Bronchial epithelial cell (primary cell): ENCODE measurements around the gene SURF4. TPM values are rescaled to one million over a fixed set of nuclear protein-coding genes. Genes with fewer than 3 reads are reported as not detected.
A peak's percentile ranks its signal among the peaks of the same experiment; 100 is the strongest.
"Not testable (repeated sequence)": the region's sequence is repeated elsewhere in the genome, so short reads cannot be mapped to it uniquely, and the experiment has no call there.

Experiments used
- DNase-seq: peaks from one replicate; pipeline ENCODE4 v3.0.0-alpha.2; 2010; ENCODE audit warnings: low read depth
- FAIRE-seq: peaks from 2 replicates; lab custom pipeline; 2011; peaks lifted over from hg19 to GRCh38; lab: Jason Lieb, UNC
- H3K27me3 ChIP-seq: 2 replicates; pipeline ENCODE4 v1.5.1; 2011; ENCODE audit warnings: low read length; ENCODE audit not compliant: control insufficient read depth, insufficient read depth
- H3K36me3 ChIP-seq: 2 replicates; pipeline ENCODE4 v1.5.1; 2011; ENCODE audit warnings: low read length; ENCODE audit not compliant: control insufficient read depth, insufficient read depth
- H3K4me3 ChIP-seq: 2 replicates; pipeline ENCODE4 v1.5.1; 2011; ENCODE audit warnings: mild to moderate bottlenecking, low read depth, low read length, control low read depth
- CTCF ChIP-seq: IDR thresholded peaks from 2 replicates; pipeline ENCODE4 v1.5.1; 2011; ENCODE audit warnings: mild to moderate bottlenecking, moderate library complexity, low read length, control low read depth, inconsistent platforms; ENCODE audit not compliant: insufficient read depth, severe bottlenecking
- total RNA-seq: library from RNA; depleted of rRNA; stranded (reverse); fragments of >200 nt; gene quantifications from 2 replicates; pipeline ENCODE4 v1.2.1, GENCODE V29; 2014

Gene SURF4
- total RNA-seq, 1 donor from 2014 or later, result 295 TPM

GRCh38 chr9:133379153-133380086 is 3.6 kb upstream of the SURF4 start:
- FAIRE-seq, result no peak
- H3K36me3 ChIP-seq, result no peaks in the 10 kb centered on the region
- no peak overlapping the region for H3K4me3 ChIP-seq
- no peak for TF ChIP-seq CTCF
- H3K27me3 ChIP-seq, result no peaks in the 10 kb centered on the region
- DNase-seq, result no peak

GRCh38 chr9:133378408-133378962 is 2.6 kb upstream of the SURF4 start:
- no peaks in the 10 kb centered on the region for H3K27me3 ChIP-seq
- H3K36me3 ChIP-seq, result no peaks in the 10 kb centered on the region
- no peak overlapping the region for H3K4me3 ChIP-seq
- DNase-seq (no peak), FAIRE-seq (no peak)
- no peak for TF ChIP-seq CTCF

GRCh38 chr9:133377721-133378216 is 1.9 kb upstream of the SURF4 start:
- TF ChIP-seq CTCF, result no peak
- FAIRE-seq (no peak), DNase-seq (no peak)
- Histone ChIP-seq H3K36me3 (peaks cover 2% of the 10 kb centered on the region), H3K27me3 (no peaks in the 10 kb centered on the region), H3K4me3 (no peak overlapping the region)

- not testable (repeated sequence) for H3K36me3 ChIP-seq, FAIRE-seq, H3K4me3 ChIP-seq, DNase-seq, H3K27me3 ChIP-seq
Measured at GRCh38 chr9:133377280-133377679, 1.4 kb upstream of the SURF4 start.

GRCh38 chr9:133375116-133375723 is 640 bp downstream of the SURF4 start:
- peak overlapping the region; percentile 66 for H3K4me3 ChIP-seq
- no peaks in the 10 kb centered on the region for H3K27me3 ChIP-seq
- FAIRE-seq (no peak), DNase-seq (peak; percentile 44)
- H3K36me3 ChIP-seq, result peaks cover 10% of the 10 kb centered on the region
- TF ChIP-seq CTCF, result no peak

GRCh38 chr9:133374612-133375115 is 1.2 kb downstream of the SURF4 start:
- TF ChIP-seq CTCF, result no peak

More at GRCh38 chr9:133374612-133375115, 1.2 kb downstream of the SURF4 start:
- Histone ChIP-seq H3K27me3 (no peaks in the 10 kb centered on the region), H3K36me3 (peaks cover 12% of the 10 kb centered on the region), H3K4me3 (peak overlapping the region; percentile 66)
- peak; percentile 44 for DNase-seq
- FAIRE-seq, result no peak
